HG02852 (cell line): ENCODE data around the gene RORC.
"Not testable (repeated sequence)": the region's sequence is repeated elsewhere in the genome, so short reads cannot be mapped to it uniquely, and the experiment has no call there.

Experiments used
- ATAC-seq: cut with Tn5 transposase; IDR thresholded peaks from one replicate; pipeline ENCODE4 v1.9.1; 2021; ENCODE audit warnings: mild to moderate bottlenecking, moderate library complexity; ENCODE audit not compliant: unreplicated experiment

Gene RORC

DNA sequence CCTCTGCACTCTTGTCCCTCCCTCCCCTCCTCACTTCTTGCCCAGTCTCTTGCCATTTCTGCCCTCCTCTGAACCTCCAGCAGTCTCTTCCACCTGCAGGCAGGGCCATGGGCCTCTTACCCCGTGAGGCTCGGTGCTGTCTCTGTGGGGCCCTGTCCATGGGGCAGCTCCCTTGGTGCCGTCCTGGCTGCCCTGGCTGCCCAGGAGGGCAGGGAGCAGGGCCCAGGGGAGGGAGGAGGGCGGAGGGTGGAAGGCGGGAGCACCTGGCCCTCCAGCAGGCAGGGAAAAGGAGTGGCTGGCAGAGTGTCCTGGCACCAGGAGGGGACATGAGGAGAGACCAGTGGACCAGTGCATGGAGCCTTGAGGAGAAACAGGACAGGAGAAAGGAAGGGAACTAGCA lies at the start of gene RORC:
TSS of gene RORC (minus strand) at position 198 of the 400 bp plus-strand sequence. CDS start at position 160, 38 bp downstream.
- ATAC-seq, result no peak

DNA sequence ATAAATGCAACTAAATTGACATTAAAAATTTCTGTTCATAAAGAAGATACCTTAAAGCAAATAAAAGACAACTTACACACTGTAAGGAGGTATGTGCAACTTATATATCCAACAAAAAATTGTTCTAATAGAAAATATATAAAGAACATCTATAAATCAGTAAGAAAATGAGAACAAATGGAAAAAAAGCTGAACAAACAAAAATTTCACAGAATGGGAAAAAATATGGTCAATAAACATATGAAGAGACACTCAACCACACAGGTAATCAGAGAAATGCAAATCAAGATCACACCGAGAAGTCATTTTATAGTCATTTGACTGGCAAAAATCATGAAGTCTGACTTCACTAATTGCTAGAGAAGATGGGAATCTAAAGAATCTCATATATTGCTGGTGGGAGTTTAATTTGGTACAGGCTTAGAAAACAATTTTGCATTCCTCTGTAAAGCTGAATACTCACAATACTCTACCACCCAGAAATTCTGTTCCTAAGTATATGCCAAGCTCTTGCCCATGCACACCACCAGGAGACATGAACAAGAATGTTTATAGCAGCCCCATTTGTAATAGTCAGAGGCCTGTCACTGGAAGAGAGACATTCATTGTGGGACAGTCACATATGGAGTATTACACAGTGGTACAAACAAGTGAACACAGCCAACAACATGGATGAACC lies 44.0 kb upstream of the RORC start:
- no peak for ATAC-seq

DNA sequence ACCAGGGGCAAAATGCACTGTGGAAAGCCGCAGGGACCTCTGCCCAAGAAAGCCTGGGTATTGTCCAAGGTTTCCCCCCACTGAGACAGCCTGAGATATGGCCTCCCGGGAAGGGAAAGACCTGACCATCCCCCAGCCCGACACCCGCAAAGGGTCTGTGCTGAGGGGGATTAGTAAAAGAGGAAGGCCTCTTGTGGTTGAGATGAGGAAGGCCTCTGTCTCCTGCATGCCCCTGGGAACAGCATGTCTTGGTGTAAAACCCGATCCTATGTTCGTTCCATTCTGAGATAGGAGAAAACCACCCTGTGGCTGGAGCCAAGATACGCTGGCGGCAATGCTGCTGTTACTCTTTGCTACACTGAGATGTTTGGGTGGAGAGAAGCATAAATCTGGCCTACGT lies 41.2 kb upstream of the RORC start:
- ATAC-seq, result not testable (repeated sequence)

DNA sequence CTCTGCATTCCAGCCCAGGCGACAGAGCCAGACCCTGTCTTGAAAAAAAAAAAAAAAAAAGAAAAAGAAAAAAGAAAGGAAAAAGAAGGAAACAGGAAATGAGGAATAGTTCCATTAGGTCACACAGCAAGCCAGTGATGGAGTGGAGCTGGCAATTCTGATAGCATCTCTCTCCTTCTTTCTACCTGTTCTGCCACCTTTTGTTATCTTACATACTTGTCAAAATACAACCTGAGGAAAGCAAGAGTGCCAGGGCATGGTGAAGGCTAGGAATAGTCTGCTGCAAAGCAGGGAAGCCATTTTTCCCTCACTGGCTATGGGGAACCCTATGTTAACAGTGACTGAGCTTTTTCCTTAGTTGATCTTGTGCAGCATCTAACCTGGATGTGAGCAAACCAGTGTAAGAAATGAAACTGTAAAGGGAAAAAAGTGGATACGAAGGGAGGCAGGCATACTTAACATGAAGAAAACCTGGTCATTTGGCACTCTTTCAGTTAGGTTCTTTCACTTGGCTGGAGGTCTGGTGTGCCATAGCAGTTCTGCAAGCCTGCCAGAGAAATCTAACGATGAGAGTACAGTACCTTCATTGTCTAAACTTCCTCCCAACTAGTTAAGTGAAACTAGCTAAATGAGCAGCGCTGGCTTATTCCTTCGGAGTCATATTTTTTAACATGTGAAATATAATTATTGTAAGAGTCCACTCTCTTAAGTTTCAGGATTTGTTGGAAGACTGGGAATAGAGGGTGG lies 39.9 kb upstream of the RORC start:
- no peak for ATAC-seq

DNA sequence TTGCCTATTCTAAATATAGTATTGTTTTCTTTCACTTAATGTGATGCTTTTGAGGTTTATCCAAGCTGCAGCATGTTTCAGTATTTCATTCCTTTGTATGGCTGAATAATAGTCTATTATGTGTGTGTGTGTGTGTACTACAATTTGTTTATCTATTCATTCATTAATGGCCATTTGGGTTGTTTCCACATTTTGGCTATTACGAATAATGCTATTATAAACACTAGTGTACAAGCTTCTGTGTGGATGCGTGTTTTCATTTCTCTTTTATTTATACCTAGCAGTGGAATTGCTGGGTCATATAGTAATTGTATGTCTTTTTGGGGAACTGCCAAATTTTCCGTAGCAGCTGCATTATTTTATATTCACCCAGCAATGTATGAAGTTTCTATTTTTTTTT lies 36.9 kb upstream of the RORC start:
- no peak for ATAC-seq

DNA sequence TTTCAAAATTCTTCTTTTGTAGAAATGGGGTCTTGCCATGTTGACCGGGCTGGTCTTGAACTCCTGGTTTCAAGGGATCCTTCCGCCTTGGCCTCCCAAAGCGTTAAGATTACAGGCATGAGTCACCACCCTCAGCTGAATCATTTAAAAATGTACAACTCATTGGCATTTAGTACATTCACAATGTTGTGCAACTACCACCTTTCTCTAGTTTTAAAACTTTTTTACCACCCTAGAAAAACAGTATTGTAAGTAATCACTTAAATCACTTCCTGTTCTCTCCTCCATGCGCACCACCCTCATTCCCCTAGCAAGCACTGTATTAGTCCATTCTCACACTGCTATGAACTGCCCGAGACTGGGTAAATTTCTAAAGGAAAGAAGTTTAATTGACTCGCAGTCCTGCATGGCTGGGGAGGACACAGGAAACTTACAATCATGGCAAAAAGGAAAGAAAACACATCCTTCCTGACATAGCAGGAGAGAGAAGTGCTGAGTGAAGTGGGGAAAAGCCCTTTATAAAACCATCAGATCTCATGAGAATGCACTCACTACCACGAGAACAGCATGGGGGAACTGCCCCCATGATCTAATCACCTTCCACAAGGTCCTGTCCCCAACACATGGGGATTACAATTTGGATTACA lies 36.3 kb upstream of the RORC start:
- ATAC-seq, result no peak

DNA sequence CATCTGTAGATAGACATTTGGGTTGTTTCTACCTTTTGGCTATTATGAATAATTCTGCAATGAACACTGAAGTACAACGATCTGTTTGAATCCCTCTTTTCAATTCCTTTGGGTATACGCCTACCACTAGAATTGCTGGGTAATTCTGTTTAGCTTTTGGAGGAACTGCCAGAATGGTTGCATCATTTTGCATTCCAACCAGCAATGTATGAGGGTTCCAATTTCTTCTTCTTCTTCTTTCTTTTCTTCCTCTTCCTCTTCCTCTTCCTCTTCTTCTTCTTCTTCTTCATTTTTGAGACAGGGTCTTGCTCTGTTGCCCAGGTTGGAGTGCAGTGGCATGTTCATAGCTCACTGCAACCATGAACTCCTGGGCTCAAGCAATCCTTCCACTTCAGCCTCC lies 35.7 kb upstream of the RORC start:
- no peak for ATAC-seq

DNA sequence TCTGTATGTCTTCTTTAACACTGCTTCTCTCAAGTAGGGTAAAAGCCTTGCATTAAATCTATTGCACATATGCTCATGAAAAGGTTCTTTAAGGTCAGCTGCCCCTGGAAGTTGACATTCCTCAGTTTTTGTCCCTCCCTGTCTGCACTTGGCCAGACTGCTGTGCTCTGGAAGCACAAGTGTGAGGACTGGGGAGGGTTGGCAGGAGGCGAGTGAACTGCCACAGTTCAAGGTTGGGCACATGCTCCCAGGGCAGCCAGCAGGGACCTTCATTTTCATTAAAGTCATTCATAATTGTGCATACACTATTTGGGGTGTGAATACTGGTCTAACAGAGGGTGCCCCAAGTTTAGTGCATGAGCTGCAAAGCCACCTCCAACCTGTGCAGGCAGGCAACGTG lies 32.8 kb upstream of the RORC start:
- ATAC-seq, result no peak

DNA sequence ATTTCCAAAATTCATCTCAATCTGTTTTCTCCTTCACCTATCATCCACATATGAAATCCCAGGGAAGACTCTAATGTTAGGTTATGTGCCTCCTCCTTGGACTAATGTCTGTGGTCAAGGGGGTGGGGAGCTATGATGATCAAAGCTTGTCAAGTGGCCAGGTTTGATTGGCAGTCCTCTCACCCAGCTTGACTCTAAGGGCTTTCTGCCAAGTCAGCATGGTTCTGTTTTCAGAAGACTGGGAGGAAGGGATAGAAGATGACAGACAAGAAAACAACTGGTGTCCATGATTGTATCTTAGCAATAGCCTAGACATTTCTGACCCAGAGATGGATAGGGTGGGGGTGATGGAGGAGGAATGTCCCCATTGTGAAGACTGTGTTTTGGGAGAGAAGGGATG lies 31.0 kb upstream of the RORC start:
- ATAC-seq, result no peak

DNA sequence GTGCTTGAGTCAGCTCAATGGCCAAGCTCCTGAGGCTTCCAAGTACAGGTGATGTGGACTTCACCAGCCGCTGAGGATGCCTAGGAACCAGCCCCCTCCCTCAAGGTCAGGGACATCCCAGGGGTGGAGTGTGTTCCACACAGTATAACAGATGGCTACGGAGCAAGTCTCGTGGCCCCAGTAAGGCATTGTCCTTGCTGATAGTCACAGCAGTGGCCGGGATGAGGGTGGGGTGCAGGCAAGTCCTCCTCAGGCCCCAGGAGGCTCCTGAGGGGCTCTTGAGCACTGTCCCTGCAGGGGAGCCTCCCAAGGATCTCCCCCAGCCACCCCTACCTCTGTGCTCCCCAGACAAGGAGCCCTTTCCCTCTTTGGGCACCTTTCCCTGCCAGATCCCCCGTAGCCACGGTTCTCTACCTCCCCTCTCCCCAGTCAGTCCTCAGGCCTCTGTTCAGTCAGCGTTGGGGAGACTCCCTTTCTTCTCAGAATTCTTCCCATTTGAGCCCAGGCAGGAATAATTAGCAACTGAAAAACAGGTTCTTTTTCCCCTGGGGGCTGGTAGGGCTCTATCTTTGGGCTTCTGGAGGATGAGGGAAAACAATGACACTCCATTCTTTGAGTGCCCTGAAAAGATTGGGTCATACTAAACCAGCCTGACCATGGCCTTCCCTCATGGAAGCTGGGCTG lies 29.0 kb upstream of the RORC start:
- no peak for ATAC-seq

DNA sequence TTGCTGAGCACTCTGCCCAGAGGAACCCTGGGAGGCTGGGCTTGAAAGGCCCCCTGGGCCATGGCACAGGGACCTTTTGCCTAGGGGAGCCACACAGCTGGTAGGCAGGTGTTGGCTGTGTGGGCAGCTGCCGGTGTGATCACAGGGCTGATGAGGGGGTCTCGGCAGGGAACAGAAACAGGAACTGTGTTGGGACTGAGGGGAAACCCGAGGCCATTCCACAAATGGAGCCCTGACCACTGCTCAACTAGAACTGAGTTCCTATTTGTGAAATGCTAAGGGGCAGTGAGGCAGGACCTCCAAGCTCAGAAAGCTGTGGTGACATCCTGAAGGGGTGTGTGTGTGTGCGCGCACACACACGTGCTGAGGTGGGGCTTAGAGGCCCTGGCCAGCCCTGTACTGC lies 28.3 kb upstream of the RORC start:
- ATAC-seq, result no peak

DNA sequence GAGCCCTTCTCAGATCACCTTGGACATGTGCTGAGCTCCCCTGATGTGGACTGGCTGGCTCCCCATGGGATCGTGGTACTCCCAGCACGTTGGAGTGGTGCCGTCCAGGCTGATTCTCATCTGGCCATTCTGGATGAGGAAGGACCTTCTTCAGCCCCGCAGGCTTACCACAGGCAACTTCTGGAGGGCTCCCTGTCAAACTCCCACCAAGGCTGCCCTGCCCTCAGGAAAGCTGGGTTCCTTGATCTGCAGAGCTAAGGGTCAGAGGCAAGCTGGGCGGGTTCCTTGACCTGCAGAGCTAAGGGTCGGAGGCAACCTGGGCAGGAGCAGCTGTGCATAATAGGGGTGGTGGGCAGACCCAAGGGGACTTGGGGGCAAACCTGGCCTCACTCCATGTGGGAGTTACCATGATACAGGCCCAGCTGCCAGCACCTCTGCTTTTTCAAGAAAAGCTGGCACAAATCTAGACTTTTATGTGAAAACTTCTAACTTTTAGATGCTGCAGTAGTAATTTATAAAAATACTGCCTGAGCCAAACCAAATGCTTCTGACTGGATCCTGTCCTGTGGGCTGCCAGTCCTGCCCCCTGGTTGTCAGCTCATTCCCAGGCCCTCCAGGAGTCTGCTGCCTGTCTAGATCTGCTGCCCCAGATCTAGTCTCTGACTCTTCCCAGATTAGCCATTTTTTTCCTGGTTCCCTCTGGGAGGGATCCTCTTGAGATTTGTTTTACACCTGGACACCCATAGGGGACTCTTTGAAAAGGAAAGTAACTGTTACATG lies 27.5 kb upstream of the RORC start:
- ATAC-seq, result no peak

DNA sequence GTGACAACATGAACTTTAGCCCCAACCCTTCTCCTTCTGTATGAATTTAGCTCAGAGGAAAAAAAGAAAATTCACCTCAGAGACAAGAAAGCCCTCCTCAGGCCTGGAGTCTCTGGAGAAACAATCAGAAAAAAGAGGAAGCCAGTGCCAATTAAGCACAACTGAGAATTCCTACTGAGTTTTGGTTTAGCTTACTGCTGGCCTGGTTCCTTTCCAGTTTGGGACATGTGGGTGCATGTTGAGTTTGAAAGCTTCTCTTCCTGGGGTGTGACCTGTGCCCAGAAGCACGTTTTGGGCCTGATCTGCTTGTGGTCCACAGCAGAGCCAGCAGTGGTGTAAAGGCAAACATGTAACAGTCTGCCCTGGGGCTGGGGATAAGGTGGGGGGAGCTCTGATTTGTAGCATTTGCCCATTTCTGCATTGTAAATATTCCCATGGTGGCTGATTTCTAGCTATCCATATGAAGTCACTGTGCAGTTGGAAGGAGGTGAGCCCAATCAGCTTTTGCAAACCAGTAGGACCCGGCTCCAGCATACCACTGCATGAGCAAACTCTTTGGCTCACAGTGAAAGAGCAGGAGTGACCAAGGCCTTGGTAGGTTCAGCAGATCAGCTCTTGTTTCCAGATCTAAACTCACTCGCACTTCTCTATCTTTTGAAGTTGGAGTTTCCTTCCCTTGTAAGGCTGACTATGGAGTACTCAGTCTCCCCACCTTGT lies 26.6 kb upstream of the RORC start:
- ATAC-seq, result no peak

DNA sequence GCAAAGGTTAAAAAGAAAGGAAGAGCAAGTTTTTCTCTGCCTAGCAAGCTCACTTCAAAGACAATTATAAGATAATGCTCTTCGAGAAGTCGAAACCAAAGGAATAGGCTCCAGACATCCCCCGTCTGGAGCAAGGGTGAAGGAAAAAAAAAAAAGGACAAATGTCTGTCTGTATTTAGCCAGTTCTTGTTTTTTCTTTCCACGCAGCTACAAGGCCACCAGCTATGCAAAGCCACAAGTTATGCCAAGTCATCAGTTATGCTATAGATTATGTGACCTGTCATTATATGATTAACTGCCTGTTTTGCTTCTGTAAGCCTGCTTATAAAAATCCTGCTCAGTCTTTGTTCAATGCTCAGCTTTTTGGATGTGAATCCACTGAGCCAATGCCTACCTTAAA lies 24.3 kb upstream of the RORC start:
- ATAC-seq, result no peak

DNA sequence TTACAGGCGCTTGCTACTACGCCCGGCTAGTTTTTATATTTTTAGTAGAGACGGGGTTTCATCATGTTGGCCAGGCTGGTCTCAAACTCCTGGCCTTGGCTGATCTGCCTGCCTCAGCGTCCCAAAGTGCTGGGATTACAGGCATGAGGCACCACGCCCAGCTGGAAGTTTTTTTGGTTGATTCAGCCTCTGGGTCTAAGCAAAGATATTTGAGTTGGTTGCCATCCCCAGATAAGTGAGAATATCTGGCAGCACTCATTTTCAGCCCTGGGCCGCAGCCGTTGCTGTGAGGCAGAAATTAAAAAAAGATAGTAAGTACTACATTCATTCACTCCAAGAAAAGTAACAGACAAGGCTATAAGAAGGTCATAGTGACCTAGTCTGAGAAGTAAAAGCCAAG lies 23.9 kb upstream of the RORC start:
- not testable (repeated sequence) for ATAC-seq

DNA sequence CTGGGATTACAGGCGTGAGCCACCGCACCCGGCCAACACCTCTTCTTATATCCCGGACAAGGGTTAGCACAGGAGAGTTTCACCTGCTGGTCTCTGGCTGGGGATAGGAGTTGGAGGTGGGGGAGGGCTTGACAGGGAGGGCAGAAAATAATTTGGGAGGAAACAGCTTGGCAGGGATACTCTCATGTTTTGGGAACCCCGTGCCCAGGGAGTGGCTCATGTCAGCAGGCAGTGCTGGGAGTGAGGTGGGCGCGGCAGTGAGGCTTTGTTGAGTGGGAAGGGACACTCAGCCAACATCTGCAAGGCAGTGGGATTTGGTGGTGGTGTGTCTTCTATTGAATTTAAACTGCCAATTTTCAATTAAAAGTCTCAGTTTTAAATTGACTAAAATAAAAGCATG lies 23.1 kb upstream of the RORC start:
- no peak for ATAC-seq

DNA sequence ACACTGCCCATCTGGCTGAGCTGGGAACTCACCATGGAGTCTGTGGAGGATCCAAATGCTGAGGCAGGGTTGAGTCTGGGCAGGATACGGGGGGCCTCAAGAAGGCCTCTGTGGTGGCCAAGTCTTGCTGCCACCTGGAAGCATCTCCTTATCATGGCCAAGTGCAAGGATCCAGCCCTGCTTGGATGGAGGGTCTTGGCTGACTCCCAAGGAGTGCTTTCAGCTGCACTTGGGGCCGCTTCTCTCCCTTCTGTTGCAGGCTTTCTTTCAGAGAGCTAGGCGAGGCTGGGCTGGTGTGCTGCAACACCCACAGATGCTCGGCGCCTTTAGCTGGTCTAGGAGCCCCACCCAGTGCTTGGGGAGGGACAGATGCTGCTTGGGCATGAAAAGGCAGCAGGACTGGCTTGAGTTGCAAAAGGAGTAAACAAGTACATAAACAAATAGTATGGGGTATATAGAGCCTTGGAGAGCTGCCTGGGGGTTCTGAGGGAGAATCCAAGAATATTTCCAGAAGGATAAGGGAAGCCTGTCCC lies 21.9 kb upstream of the RORC start, which contains the start of gene THEM5:
TSS of gene THEM5 (minus strand) at position 302 of the 533 bp plus-strand sequence. CDS start at position 155, 147 bp downstream.
- no peak for ATAC-seq

DNA sequence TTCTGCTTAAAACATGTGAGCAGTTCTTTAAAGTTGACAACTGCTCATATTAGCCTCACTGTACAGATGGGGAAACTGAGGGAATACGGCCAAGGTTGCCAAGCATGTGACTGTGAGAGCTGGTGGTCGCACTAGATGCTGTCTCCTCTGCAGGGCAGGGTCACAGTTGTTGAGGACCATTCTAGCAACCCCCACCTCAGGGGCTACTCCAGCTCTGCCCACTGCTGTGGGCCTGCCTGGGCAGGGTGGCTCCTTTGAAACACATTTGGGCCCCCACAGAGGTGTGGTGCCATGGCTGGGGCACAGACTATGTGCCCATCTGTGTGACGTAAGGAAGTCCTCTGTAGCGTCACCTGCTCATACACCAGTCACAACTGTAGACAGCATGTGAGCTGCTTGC lies 21.1 kb upstream of the RORC start:
- ATAC-seq, result no peak

DNA sequence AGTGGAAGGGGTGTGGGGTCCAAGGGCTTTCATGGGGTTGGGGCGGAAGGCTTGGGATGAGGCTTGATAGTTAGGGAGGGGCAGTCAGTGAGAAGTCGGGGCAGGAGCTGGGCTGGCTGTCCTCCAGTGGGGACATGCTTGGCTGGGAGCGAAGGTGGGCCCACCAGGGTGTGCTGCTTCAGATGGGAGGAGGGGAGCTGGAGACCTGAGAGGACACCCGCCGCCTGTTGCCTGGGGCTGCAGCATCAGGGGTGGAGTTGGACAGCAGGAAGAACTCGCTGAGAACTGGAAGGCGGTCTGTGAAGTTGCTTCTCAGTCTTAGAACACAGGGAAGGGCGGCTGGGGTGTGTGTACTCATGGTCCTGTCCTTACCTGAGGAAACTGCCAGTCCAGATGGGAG lies 20.3 kb upstream of the RORC start:
- no peak for ATAC-seq

DNA sequence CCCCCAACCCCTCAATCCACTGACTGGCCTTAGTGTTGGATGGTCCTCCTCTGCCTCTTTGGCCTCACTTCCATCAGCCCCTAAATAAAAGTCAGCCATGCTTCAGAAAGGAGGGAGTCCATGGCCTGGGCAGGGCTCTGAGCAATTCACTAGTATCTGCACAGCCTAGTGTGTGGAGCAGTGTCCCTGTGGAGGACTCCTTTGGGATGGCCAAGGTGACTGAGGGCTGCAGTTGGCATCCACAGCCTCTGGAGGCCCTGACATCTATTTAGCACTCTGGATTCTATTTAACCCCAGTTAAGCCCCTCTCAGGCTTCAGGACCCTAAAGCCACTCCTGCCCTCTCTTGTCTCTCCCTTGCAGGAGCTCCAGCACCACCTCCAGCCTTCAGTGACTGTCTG lies 18.3 kb upstream of the RORC start:
- no peak for ATAC-seq
